HG03039 (cell line): Measurements from ENCODE around the gene HK1.

Experiments used
- ATAC-seq: cut with Tn5 transposase; IDR thresholded peaks from one replicate; pipeline ENCODE4 v1.9.1; 2021; ENCODE audit warnings: mild to moderate bottlenecking, moderate library complexity; ENCODE audit not compliant: unreplicated experiment

HK1 gene

GRCh38 chr10:69366738-69367137 is 88.4 kb downstream of the HK1 start:
- ATAC-seq, result no peak

GRCh38 chr10:69367469-69367868 is 89.2 kb downstream of the HK1 start:
- ATAC-seq, result no peak

- no peak for ATAC-seq
Measured at GRCh38 chr10:69372126-69372980, 94.1 kb downstream of the HK1 start.

GRCh38 chr10:69374242-69374641 is 95.9 kb downstream of the HK1 start:
- no peak for ATAC-seq

- no peak for ATAC-seq
Measured at GRCh38 chr10:69374931-69375306, 96.6 kb downstream of the HK1 start.

- no peak for ATAC-seq
Measured at GRCh38 chr10:69375307-69376151, 97.2 kb downstream of the HK1 start.

GRCh38 chr10:69376662-69377061 is 98.4 kb downstream of the HK1 start:
- no peak for ATAC-seq

GRCh38 chr10:69377191-69377590 is 98.9 kb downstream of the HK1 start:
- ATAC-seq, result no peak

- no peak for ATAC-seq
Measured at GRCh38 chr10:69377933-69378332, 99.6 kb downstream of the HK1 start.

GRCh38 chr10:69379800-69380199 is 101.5 kb downstream of the HK1 start:
- ATAC-seq, result no peak

- no peak for ATAC-seq
Measured at GRCh38 chr10:69382382-69383117, 104.3 kb downstream of the HK1 start.

- ATAC-seq, result no peak
Measured at GRCh38 chr10:69383558-69383957, 105.3 kb downstream of the HK1 start.

- no peak for ATAC-seq
Measured at GRCh38 chr10:69384320-69384719, 106.0 kb downstream of the HK1 start.

- no peak for ATAC-seq
Measured at GRCh38 chr10:69385454-69386350, 107.4 kb downstream of the HK1 start.

GRCh38 chr10:69387500-69387899 is 109.2 kb downstream of the HK1 start:
- ATAC-seq, result no peak

- no peak for ATAC-seq
Measured at GRCh38 chr10:69388488-69388887, 110.2 kb downstream of the HK1 start.

- ATAC-seq, result no peak
Measured at GRCh38 chr10:69389827-69390490, 111.7 kb downstream of the HK1 start.

GRCh38 chr10:69391158-69391557 is 112.9 kb downstream of the HK1 start:
- ATAC-seq, result no peak

- ATAC-seq, result peak; percentile 75
Measured at GRCh38 chr10:69392481-69393000, 114.2 kb downstream of the HK1 start.

GRCh38 chr10:69394020-69394419 is 115.7 kb downstream of the HK1 start:
- no peak for ATAC-seq
